Activated B cell treated with CpG ODN at 0.5 μM for 24 hours (primary cell): ENCODE data around the gene KIF2A. TPM values are rescaled to one million over a fixed set of nuclear protein-coding genes. Genes with fewer than 3 reads are reported as not detected.
A peak's percentile ranks its signal among the peaks of the same experiment; 100 is the strongest.

Experiments
- ATAC-seq: fragments of 200-7000 bp; cut with Tn5 transposase; one replicate; pipeline ENCODE4 v1.10.0; 2021; ENCODE audit warnings: low read depth, mild to moderate bottlenecking, moderate library complexity
- CTCF ChIA-PET: fragments of 350-600 bp; sonication (Branson Sonifier 250); formaldehyde crosslinking; loops from one replicate; lab custom pipeline; 2021; ENCODE audit warnings: antibody characterized with exemption; lab: Charles Lee
- POLR2A ChIA-PET: fragments of 350-600 bp; sonication (Branson Sonifier 250); formaldehyde crosslinking; loops from one replicate; lab custom pipeline; 2021; ENCODE audit warnings: antibody characterized with exemption; lab: Charles Lee
- DNase-seq: peaks from one replicate; pipeline ENCODE4 v3.0.0; 2022
- H3K27ac Mint-ChIP-seq: one replicate; pipeline ENCODE4 v1.8.0; 2020; ENCODE audit warnings: mixed read lengths
- H3K27me3 Mint-ChIP-seq: one replicate; pipeline ENCODE4 v1.8.0; 2021; ENCODE audit warnings: mixed read lengths
- H3K36me3 Mint-ChIP-seq: one replicate; pipeline ENCODE4 v1.8.0; 2021; ENCODE audit warnings: low read depth, mixed read lengths
- H3K4me1 Mint-ChIP-seq: one replicate; pipeline ENCODE4 v1.8.0; 2021; ENCODE audit warnings: mixed read lengths
- H3K4me3 Mint-ChIP-seq: one replicate; pipeline ENCODE4 v1.8.0; 2020; ENCODE audit warnings: mild to moderate bottlenecking, mixed read lengths
- H3K9me3 Mint-ChIP-seq: one replicate; pipeline ENCODE4 v1.8.0; 2020; ENCODE audit warnings: mixed read lengths
- intact Hi-C: fragments of 100-400 bp; cut with micrococcal nuclease; formaldehyde crosslinking; loops from one replicate; pipeline ENCODE4 v1.15.1; 2024
- total RNA-seq: library from RNA; stranded (reverse); gene quantifications from 2 replicates; pipeline ENCODE4 v1.2.3, GENCODE V29; 2022
- TF ChIP-seq, protein P1 (sequence below): fragments of 200-600 bp; IDR thresholded peaks from one replicate; pipeline ENCODE4 v1.8.0; 2022; ENCODE audit warnings: antibody characterized with exemption, mild to moderate bottlenecking

The KIF2A gene
- 42.6 and 45.9 TPM in 2 replicates for total RNA-seq

DNA sequence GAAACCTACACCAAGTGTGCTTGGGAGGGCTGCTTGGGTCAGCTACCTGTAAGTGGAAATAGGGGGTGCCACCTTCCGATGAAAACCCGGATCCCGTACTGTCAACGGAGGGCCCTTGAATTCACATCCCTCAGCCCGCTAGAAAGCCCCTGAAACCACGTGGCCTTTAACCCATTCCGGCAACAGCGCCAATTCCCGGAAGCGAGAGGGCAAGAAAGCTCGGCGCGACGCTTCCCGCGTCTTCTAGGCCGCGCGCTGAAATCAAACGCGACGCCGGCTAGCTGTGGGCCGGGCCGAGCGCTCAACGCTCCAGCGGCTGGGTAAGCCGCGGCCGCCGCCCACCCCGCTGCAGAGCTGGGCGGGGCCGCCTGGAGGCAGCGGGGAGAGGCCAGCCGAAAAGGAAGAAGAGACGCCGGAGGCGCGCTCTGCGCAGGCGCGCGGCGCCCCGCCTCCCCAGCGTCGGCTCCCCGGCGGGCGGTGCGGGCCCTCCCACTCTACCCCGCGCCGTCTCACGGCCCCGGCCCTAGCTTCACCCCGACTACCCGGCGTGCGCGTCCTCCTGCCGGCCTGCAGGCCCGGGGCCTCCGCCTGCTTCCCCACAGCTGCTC is at the start of gene KIF2A:
KIF2A (plus strand) TSS at position 492 of the 608 bp plus-strand sequence. CDS start 267 bp downstream, outside the sequence.
- ATAC-seq (peak; percentile 91), DNase-seq (peak; percentile 93)
- ChIA-PET POLR2A (interaction anchor here (0.6 to 1.6 kb wide), 7 partner anchors 10 to 974 kb away, joined by 3 to 32 read pairs (median 5); partner anchors contain the start of genes DIMT1 and IPO11), CTCF (interaction anchor here (0.9 to 1.6 kb wide), 5 partner anchors 46 to 96 kb away, joined by 3 to 4 read pairs (median 3); no protein-coding TSS in a partner anchor)
- Mint-ChIP-seq H3K27me3 (no peaks in the 10 kb centered on the region), H3K36me3 (peaks cover 16% of the 10 kb centered on the region), H3K9me3 (no peaks in the 10 kb centered on the region), H3K4me1 (peaks cover 46% of the 10 kb centered on the region), H3K27ac (peak within 1 kb of the TSS; percentile 98), H3K4me3 (peak within 1 kb of the TSS; percentile 98)
- intact Hi-C loops, result loop anchor here (1.0 to 5.0 kb wide), 8 partner anchors 35 to 1359 kb away; partner anchors contain the start of genes DIMT1, ERCC8, IPO11 and LRRC70
- TF ChIP-seq, protein P1, sequence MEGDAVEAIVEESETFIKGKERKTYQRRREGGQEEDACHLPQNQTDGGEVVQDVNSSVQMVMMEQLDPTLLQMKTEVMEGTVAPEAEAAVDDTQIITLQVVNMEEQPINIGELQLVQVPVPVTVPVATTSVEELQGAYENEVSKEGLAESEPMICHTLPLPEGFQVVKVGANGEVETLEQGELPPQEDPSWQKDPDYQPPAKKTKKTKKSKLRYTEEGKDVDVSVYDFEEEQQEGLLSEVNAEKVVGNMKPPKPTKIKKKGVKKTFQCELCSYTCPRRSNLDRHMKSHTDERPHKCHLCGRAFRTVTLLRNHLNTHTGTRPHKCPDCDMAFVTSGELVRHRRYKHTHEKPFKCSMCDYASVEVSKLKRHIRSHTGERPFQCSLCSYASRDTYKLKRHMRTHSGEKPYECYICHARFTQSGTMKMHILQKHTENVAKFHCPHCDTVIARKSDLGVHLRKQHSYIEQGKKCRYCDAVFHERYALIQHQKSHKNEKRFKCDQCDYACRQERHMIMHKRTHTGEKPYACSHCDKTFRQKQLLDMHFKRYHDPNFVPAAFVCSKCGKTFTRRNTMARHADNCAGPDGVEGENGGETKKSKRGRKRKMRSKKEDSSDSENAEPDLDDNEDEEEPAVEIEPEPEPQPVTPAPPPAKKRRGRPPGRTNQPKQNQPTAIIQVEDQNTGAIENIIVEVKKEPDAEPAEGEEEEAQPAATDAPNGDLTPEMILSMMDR, result no peak

DNA sequence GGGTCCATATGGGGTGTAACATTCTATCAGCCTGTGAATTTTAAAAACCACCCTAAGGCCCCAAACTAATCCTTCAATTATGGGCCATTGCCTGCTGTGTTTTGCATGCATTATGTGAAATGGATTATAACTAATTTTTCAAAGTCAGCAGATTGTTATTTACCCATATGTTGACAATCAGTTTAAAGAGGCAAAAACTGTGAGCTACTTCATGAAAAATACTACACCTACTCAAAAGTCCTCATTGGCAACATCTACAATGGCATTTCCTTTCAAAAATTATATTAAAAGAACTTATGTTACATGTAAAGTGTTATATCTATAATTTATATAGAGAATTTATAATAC is 49.0 kb upstream of the KIF2A start:
- TF ChIP-seq, protein P1, result no peak
- no peaks in the 10 kb centered on the region for H3K9me3 Mint-ChIP-seq
- H3K36me3 Mint-ChIP-seq, result no peaks in the 10 kb centered on the region
- peaks cover 11% of the 10 kb centered on the region for H3K4me1 Mint-ChIP-seq
- H3K4me3 Mint-ChIP-seq, result no peak overlapping the region
- DNase-seq, result no peak
- intact Hi-C loops, result no loop called here
- ATAC-seq, result no peak
- ChIA-PET CTCF (no interaction called here), POLR2A (no interaction called here)
- H3K27me3 Mint-ChIP-seq, result no peaks in the 10 kb centered on the region
- no peak overlapping the region for H3K27ac Mint-ChIP-seq

DNA sequence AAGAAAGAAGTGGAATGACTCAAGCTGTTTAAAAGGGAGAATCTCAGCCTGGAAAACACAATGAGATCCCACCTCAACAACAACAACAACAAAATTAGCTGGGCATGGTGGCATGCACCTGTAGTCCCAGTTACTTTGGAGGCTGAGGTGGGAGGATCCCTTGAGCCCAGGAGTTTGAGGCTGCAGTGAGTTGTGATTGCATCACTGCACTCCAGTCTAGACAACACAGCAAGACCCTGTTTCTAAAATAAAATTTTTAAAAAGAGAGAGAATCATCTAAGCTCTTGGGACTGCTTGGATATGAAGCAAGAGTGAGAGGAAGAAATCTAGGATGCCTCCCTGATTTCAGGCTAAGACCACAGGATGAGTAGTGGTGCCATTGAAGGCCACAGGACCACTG is 47.4 kb upstream of the KIF2A start:
- H3K9me3 Mint-ChIP-seq, result no peaks in the 10 kb centered on the region
- ChIA-PET POLR2A (no interaction called here), CTCF (no interaction called here)
- no peak overlapping the region for H3K27ac Mint-ChIP-seq
- ATAC-seq, result no peak
- TF ChIP-seq, protein P1, result no peak
- no peak for DNase-seq
- H3K4me1 Mint-ChIP-seq, result peaks cover 11% of the 10 kb centered on the region
- intact Hi-C loops, result no loop called here
- no peaks in the 10 kb centered on the region for H3K36me3 Mint-ChIP-seq
- no peak overlapping the region for H3K4me3 Mint-ChIP-seq
- no peaks in the 10 kb centered on the region for H3K27me3 Mint-ChIP-seq

DNA sequence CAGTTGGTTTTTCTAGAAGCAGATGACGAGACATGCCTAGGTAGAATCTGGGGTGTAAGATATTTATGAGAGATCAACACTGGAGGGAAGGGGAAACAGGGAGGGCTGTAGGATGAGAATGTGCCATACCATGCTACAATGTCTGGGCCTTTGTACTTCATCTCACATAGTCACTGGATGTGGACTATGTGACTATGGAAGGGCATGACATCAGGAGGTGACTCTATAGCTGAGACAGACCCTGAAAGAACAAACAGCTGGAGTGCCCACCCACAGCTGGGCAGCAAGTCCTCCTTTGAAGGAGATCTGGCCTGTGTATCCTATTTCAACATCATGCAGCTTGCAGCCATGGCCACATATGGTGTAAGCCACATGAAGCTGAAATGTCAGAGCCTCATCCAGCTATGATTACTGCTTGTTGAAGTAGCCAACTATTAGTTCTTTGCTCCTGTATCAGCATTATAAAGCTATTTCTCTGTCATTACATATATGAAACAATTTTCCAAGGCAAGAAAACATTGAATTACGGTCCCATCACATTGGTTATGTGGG is 46.2 kb upstream of the KIF2A start:
- TF ChIP-seq, protein P1, result no peak
- Mint-ChIP-seq H3K4me3 (no peak overlapping the region), H3K27ac (no peak overlapping the region), H3K27me3 (no peaks in the 10 kb centered on the region), H3K36me3 (no peaks in the 10 kb centered on the region), H3K4me1 (peaks cover 11% of the 10 kb centered on the region), H3K9me3 (no peaks in the 10 kb centered on the region)
- ChIA-PET CTCF (interaction anchor here (1.1 kb wide), 1 partner anchor 46 kb away, joined by 3 read pairs; no protein-coding TSS in a partner anchor), POLR2A (no interaction called here)
- no peak for DNase-seq
- no peak for ATAC-seq
- intact Hi-C loops, result no loop called here

DNA sequence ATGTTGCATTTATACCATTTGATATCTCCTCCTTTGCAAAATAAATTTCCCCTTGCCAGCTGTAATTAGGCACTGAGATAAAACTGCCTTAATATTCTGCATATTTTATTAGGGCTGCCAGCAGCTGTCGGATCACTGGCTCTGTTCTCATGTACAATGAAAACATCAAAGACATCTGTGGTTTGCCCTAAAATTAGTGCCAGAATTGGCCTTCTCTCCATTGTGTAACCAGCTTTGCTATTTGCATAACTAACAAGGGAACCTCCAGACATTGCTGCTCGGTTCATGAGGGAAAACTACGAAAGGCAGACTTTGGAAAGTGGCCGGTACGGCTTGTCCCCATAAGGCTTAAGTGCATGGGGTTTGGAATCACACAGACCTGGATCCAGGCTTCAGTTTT is 45.5 kb upstream of the KIF2A start:
- Mint-ChIP-seq H3K27me3 (no peaks in the 10 kb centered on the region), H3K27ac (no peak overlapping the region), H3K9me3 (no peaks in the 10 kb centered on the region), H3K36me3 (no peaks in the 10 kb centered on the region), H3K4me1 (peaks cover 11% of the 10 kb centered on the region), H3K4me3 (no peak overlapping the region)
- CTCF ChIA-PET, result interaction anchor here (1.1 kb wide), 1 partner anchor 45 kb away, joined by 3 read pairs; no protein-coding TSS in a partner anchor
- POLR2A ChIA-PET, result no interaction called here
- intact Hi-C loops, result no loop called here
- TF ChIP-seq, protein P1, result no peak
- DNase-seq (no peak), ATAC-seq (no peak)
